MM.1S (cell line): Measurements from ENCODE around the gene SYT17.

ENCODE experiments used
- DNase-seq: peaks from one replicate; pipeline ENCODE4 v3.0.0-alpha.2; 2015
- H2AFZ ChIP-seq: fragments of 300-600 bp; sonication (generic); 2 replicates; pipeline ENCODE4 v1.6.0; 2016; ENCODE audit warnings: antibody characterized with exemption, low read length
- H3F3A ChIP-seq: fragments of 300-600 bp; sonication (generic); 2 replicates; pipeline ENCODE4 v1.6.1; 2016; ENCODE audit warnings: mild to moderate bottlenecking, antibody characterized with exemption, low read length, moderate library complexity, mixed read lengths; ENCODE audit not compliant: insufficient read depth
- H3K27ac ChIP-seq: fragments of 300-600 bp; sonication (generic); 2 replicates; pipeline ENCODE4 v1.5.1; 2016; ENCODE audit warnings: mild to moderate bottlenecking, low read length
- H3K27me3 ChIP-seq: fragments of 300-600 bp; sonication (generic); replicated peaks from 2 replicates; pipeline ENCODE4 v1.6.0; 2016; ENCODE audit warnings: low read length; ENCODE audit not compliant: insufficient read depth
- H3K36me3 ChIP-seq: fragments of 300-600 bp; sonication (generic); replicated peaks from 2 replicates; pipeline ENCODE4 v1.6.1; 2016; ENCODE audit warnings: mild to moderate bottlenecking, low read length, mixed read lengths; ENCODE audit not compliant: insufficient read depth
- H3K4me1 ChIP-seq: fragments of 300-600 bp; sonication (generic); 2 replicates; pipeline ENCODE4 v1.6.1; 2016; ENCODE audit warnings: low read length, mixed read lengths
- H3K4me2 ChIP-seq: fragments of 300-600 bp; sonication (generic); 2 replicates; pipeline ENCODE4 v1.6.0; 2016; ENCODE audit warnings: low read depth, low read length
- H3K4me3 ChIP-seq: fragments of 300-600 bp; sonication (generic); 2 replicates; pipeline ENCODE4 v1.5.1; 2016; ENCODE audit warnings: low read length, mixed read lengths
- H3K79me2 ChIP-seq: fragments of 300-600 bp; sonication (generic); 2 replicates; pipeline ENCODE4 v1.6.1; 2016; ENCODE audit warnings: mixed run types, low read length, mixed read lengths
- H3K9ac ChIP-seq: fragments of 300-600 bp; sonication (generic); 2 replicates; pipeline ENCODE4 v1.6.1; 2016; ENCODE audit warnings: low read length, mixed read lengths
- H3K9me2 ChIP-seq: fragments of 300-600 bp; sonication (generic); replicated peaks from 2 replicates; pipeline ENCODE4 v1.6.1; 2016; ENCODE audit warnings: mild to moderate bottlenecking, low read length, mixed read lengths; ENCODE audit not compliant: insufficient read depth
- H3K9me3 ChIP-seq: fragments of 300-600 bp; sonication (generic); replicated peaks from 2 replicates; pipeline ENCODE4 v1.6.1; 2016; ENCODE audit warnings: mild to moderate bottlenecking, low read length, mixed read lengths; ENCODE audit not compliant: insufficient read depth
- H4K20me1 ChIP-seq: fragments of 300-600 bp; sonication (generic); 2 replicates; pipeline ENCODE4 v1.6.1; 2016; ENCODE audit warnings: mild to moderate bottlenecking, low read length, moderate library complexity, mixed read lengths; ENCODE audit not compliant: insufficient read depth
- EZH2 ChIP-seq: fragments of 300-600 bp; sonication (generic); optimal IDR thresholded peaks from 2 replicates; pipeline ENCODE3; 2017; ENCODE audit warnings: low read depth, mild to moderate bottlenecking, antibody characterized with exemption, low read length, mixed read lengths
- EZH2phosphoT487 ChIP-seq: fragments of 300-600 bp; sonication (generic); IDR thresholded peaks from 2 replicates; pipeline ENCODE4 v1.6.1; 2018; ENCODE audit warnings: antibody characterized with exemption, low read length
- TF ChIP-seq, protein P1 (sequence below): fragments of 300-600 bp; sonication (generic); IDR thresholded peaks from 2 replicates; pipeline ENCODE4 v1.5.1; 2016; ENCODE audit warnings: antibody characterized with exemption, low read length, mixed read lengths

The SYT17 gene

DNA sequence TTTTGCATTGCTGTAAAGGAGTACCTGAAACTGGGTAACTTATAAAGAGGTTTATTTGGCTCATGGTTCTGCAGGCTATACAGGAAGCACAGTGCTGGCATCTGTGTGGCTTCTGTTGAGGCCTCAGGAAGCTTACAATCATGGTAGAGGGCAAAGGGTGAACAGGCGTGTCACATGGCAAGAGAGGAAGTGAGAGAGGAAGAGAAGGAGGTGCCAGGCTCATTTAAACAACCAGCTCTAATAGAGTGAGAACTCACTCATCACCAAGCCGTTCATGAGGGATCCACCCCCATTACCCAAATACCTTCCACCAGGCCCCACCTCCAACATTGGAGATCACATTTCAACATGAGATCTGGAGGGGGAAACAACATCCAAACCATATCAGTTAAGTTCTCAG lies 101.1 kb downstream of the SYT17 start:
- H3K27ac ChIP-seq = no peak overlapping the region
- H3K9me3 ChIP-seq = no peaks in the 10 kb centered on the region

DNA sequence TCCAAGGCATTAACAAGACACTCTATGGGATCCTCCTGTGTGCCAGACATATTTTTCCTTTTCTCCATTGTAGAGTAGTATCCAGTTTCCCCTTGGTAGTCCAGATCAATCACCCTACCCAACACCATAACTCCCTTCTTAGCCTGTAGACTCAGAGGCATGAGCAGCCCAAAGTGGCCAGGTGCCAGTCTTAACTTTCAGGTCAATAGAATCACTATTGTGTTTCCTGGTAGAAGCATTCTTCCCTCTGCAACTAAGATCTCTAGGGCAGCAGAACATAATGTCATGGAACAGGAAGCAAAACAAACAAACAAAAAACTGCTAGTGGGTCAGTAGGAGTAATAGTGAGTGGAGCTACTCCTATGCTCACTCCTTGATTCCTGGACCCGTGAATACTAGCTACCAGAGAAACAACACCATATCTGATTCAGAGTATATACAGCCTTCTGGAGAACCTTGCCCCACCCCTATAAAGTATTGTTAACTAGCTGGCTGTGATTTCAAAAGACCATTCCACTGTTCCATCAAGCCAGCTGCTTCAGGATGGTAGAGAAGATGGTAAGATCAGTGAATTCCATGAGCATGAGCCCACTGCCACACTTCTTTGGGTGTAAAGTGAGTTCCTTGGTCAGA lies 106.2 kb downstream of the SYT17 start:
- Histone ChIP-seq H3K9ac (no peak overlapping the region), H3K36me3 (no peaks in the 10 kb centered on the region), H3K9me3 (no peaks in the 10 kb centered on the region), H3K4me1 (no peaks in the 10 kb centered on the region), H3K27me3 (no peaks in the 10 kb centered on the region), H2AFZ (no peak overlapping the region), H3K27ac (no peak overlapping the region), H3K79me2 (no peaks in the 10 kb centered on the region), H3K4me2 (no peak overlapping the region), H3F3A (no peaks in the 10 kb centered on the region), H3K9me2 (no peaks in the 10 kb centered on the region), H3K4me3 (no peak overlapping the region), H4K20me1 (no peaks in the 10 kb centered on the region)
- DNase-seq = no peak
- TF ChIP-seq EZH2phosphoT487 (no peak), EZH2 (no peak)
- TF ChIP-seq, protein P1, sequence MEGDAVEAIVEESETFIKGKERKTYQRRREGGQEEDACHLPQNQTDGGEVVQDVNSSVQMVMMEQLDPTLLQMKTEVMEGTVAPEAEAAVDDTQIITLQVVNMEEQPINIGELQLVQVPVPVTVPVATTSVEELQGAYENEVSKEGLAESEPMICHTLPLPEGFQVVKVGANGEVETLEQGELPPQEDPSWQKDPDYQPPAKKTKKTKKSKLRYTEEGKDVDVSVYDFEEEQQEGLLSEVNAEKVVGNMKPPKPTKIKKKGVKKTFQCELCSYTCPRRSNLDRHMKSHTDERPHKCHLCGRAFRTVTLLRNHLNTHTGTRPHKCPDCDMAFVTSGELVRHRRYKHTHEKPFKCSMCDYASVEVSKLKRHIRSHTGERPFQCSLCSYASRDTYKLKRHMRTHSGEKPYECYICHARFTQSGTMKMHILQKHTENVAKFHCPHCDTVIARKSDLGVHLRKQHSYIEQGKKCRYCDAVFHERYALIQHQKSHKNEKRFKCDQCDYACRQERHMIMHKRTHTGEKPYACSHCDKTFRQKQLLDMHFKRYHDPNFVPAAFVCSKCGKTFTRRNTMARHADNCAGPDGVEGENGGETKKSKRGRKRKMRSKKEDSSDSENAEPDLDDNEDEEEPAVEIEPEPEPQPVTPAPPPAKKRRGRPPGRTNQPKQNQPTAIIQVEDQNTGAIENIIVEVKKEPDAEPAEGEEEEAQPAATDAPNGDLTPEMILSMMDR = no peak

More for the DNA sequence above, 101.1 kb downstream of the SYT17 start:
- Histone ChIP-seq H3K36me3 (no peaks in the 10 kb centered on the region), H3K79me2 (no peaks in the 10 kb centered on the region), H3K9ac (no peak overlapping the region), H3K4me2 (no peak overlapping the region), H4K20me1 (no peaks in the 10 kb centered on the region), H3K4me1 (no peaks in the 10 kb centered on the region), H3K27me3 (no peaks in the 10 kb centered on the region), H3K4me3 (no peak overlapping the region), H3K9me2 (no peaks in the 10 kb centered on the region), H3F3A (no peaks in the 10 kb centered on the region), H2AFZ (no peak overlapping the region)
- no peak for DNase-seq
- TF ChIP-seq EZH2 = no peak
- no peak for TF ChIP-seq EZH2phosphoT487
- TF ChIP-seq, protein P1 = no peak

GRCh38 chr16:19278403-19278802 lies 110.4 kb downstream of the SYT17 start:
- Histone ChIP-seq H4K20me1 (no peaks in the 10 kb centered on the region), H3K9me2 (no peaks in the 10 kb centered on the region), H3K79me2 (no peaks in the 10 kb centered on the region), H3K27me3 (no peaks in the 10 kb centered on the region), H3K9me3 (no peaks in the 10 kb centered on the region), H3K27ac (no peak overlapping the region), H3K4me3 (no peak overlapping the region), H3F3A (no peaks in the 10 kb centered on the region), H3K9ac (no peak overlapping the region), H3K4me1 (no peaks in the 10 kb centered on the region), H2AFZ (no peak overlapping the region), H3K4me2 (no peak overlapping the region), H3K36me3 (no peaks in the 10 kb centered on the region)
- TF ChIP-seq EZH2 (no peak), EZH2phosphoT487 (no peak)
- TF ChIP-seq, protein P1 = no peak
- DNase-seq = no peak
